ENCODE measurements around the gene MRE11.

DNA sequence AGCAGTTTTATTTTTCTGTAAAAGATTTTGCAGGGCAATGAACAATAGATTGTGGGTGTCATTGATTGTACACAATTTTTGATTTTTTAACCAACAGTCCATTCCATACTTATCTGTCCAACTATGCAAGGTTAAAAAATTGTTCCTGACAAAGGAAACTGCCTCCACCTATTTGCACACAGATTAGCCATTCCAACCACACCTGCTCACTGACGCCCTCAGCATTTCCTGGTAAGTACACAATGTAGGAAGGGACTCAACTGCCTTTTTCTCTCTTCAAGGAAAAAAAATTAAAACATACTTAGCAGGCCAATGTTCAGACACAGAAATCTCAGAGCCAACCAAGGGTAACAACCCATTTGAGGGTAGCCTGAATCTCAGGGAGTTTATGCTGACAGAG, 45.8 kb upstream of the MRE11 start:
- TF ChIP-seq, protein P1, sequence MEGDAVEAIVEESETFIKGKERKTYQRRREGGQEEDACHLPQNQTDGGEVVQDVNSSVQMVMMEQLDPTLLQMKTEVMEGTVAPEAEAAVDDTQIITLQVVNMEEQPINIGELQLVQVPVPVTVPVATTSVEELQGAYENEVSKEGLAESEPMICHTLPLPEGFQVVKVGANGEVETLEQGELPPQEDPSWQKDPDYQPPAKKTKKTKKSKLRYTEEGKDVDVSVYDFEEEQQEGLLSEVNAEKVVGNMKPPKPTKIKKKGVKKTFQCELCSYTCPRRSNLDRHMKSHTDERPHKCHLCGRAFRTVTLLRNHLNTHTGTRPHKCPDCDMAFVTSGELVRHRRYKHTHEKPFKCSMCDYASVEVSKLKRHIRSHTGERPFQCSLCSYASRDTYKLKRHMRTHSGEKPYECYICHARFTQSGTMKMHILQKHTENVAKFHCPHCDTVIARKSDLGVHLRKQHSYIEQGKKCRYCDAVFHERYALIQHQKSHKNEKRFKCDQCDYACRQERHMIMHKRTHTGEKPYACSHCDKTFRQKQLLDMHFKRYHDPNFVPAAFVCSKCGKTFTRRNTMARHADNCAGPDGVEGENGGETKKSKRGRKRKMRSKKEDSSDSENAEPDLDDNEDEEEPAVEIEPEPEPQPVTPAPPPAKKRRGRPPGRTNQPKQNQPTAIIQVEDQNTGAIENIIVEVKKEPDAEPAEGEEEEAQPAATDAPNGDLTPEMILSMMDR (IDR thresholded peaks at IDR 0.05): no peak
- TF ChIP-seq POLR2A (IDR thresholded peaks at IDR 0.05): no peak
